HEK293 (cell line): ENCODE data around the gene CTF1.

Experiments used
- AEBP2 ChIP-seq: fragments of 450-650 bp; formaldehyde crosslinking; IDR thresholded peaks from 2 replicates; pipeline ENCODE4 v1.5.1; 2016; ENCODE audit warnings: missing biosample characterization, missing genetic modification characterization, borderline replicate concordance
- GLIS1 ChIP-seq: fragments of 450-650 bp; formaldehyde crosslinking; IDR thresholded peaks from 2 replicates; pipeline ENCODE4 v1.5.1; 2016; ENCODE audit warnings: missing biosample characterization, missing genetic modification characterization
- GLIS2 ChIP-seq: fragments of 450-650 bp; formaldehyde crosslinking; IDR thresholded peaks from 2 replicates; pipeline ENCODE4 v1.5.1; 2016; ENCODE audit warnings: missing biosample characterization, missing genetic modification characterization
- IKZF3 ChIP-seq: fragments of 450-650 bp; IDR thresholded peaks from 2 replicates; pipeline ENCODE4 v1.5.0; 2018; ENCODE audit warnings: missing biosample characterization, mild to moderate bottlenecking, missing genetic modification characterization, moderate library complexity
- KLF7 ChIP-seq: fragments of 450-650 bp; formaldehyde crosslinking; IDR thresholded peaks from 2 replicates; pipeline ENCODE4 v1.5.1; 2016; ENCODE audit warnings: missing biosample characterization, missing genetic modification characterization, borderline replicate concordance
- PBX3 ChIP-seq: sonication (generic); formaldehyde crosslinking; IDR thresholded peaks from 2 replicates; pipeline ENCODE4 v1.8.1; 2022; ENCODE audit warnings: mild to moderate bottlenecking, moderate library complexity, missing genetic modification reagents
- SP3 ChIP-seq: fragments of 450-650 bp; formaldehyde crosslinking; IDR thresholded peaks from 2 replicates; pipeline ENCODE4 v1.5.1; 2016; ENCODE audit warnings: missing biosample characterization, missing genetic modification characterization
- TRIM28 ChIP-seq: IDR thresholded peaks from 2 replicates; pipeline ENCODE4 v1.6.1; 2011; ENCODE audit warnings: low read length, control low read depth, borderline replicate concordance
- WT1 ChIP-seq: fragments of 450-650 bp; formaldehyde crosslinking; IDR thresholded peaks from 2 replicates; pipeline ENCODE4 v1.5.1; 2016; ENCODE audit warnings: missing biosample characterization, missing genetic modification characterization
- YY1 ChIP-seq: fragments of 450-650 bp; formaldehyde crosslinking; IDR thresholded peaks from 2 replicates; pipeline ENCODE4 v1.5.1; 2018; ENCODE audit warnings: missing biosample characterization, missing genetic modification characterization
- YY2 ChIP-seq: fragments of 450-650 bp; formaldehyde crosslinking; IDR thresholded peaks from 2 replicates; pipeline ENCODE4 v1.5.1; 2016; ENCODE audit warnings: missing biosample characterization, missing genetic modification characterization
- ZBTB11 ChIP-seq: fragments of 450-650 bp; formaldehyde crosslinking; conservative IDR thresholded peaks from 2 replicates; pipeline ENCODE4 v1.5.1; 2016; ENCODE audit warnings: low read depth, missing biosample characterization, missing genetic modification characterization
- ZBTB26 ChIP-seq: fragments of 450-650 bp; formaldehyde crosslinking; optimal IDR thresholded peaks from 2 replicates; pipeline ENCODE3; 2016; ENCODE audit warnings: missing biosample characterization, mild to moderate bottlenecking, missing genetic modification characterization
- ZBTB44 ChIP-seq: fragments of 450-650 bp; IDR thresholded peaks from 2 replicates; pipeline ENCODE4 v1.5.1; 2018; ENCODE audit warnings: missing biosample characterization, mild to moderate bottlenecking, missing genetic modification characterization
- ZFP37 ChIP-seq: fragments of 450-650 bp; formaldehyde crosslinking; IDR thresholded peaks from 2 replicates; pipeline ENCODE4 v1.5.1; 2016; ENCODE audit warnings: missing biosample characterization, missing genetic modification characterization
- ZNF221 ChIP-seq: fragments of 450-650 bp; formaldehyde crosslinking; IDR thresholded peaks from 2 replicates; pipeline ENCODE4 v1.5.1; 2017; ENCODE audit warnings: missing biosample characterization, missing genetic modification characterization, borderline replicate concordance
- ZNF335 ChIP-seq: fragments of 450-650 bp; formaldehyde crosslinking; conservative IDR thresholded peaks from 2 replicates; pipeline ENCODE4 v1.5.1; 2016; ENCODE audit warnings: missing biosample characterization, missing genetic modification characterization
- ZNF501 ChIP-seq: fragments of 450-650 bp; formaldehyde crosslinking; IDR thresholded peaks from 2 replicates; pipeline ENCODE4 v1.5.1; 2016; ENCODE audit warnings: missing biosample characterization, missing genetic modification characterization
- ZNF624 ChIP-seq: fragments of 450-650 bp; formaldehyde crosslinking; IDR thresholded peaks from 2 replicates; pipeline ENCODE4 v1.5.1; 2017; ENCODE audit warnings: missing biosample characterization, missing genetic modification characterization
- ZNF639 ChIP-seq: fragments of 450-650 bp; formaldehyde crosslinking; IDR thresholded peaks from 2 replicates; pipeline ENCODE4 v1.5.1; 2016; ENCODE audit warnings: missing biosample characterization, missing genetic modification characterization
- ZNF692 ChIP-seq: fragments of 450-650 bp; formaldehyde crosslinking; IDR thresholded peaks from 2 replicates; pipeline ENCODE4 v1.5.1; 2016; ENCODE audit warnings: missing biosample characterization, missing genetic modification characterization
- ZNF76 ChIP-seq: fragments of 450-650 bp; formaldehyde crosslinking; IDR thresholded peaks from 2 replicates; pipeline ENCODE4; 2016; ENCODE audit warnings: low read depth, missing biosample characterization, missing genetic modification characterization, borderline replicate concordance

CTF1 gene

GRCh38 chr16:30922420-30922959 lies 26.1 kb downstream of the CTF1 start (continued):
- no peak for TF ChIP-seq AEBP2 (tag by site-specific recombination)
- TF ChIP-seq GLIS2 (tag by site-specific recombination): peak; percentile 77
- TF ChIP-seq ZNF221: no peak
- TF ChIP-seq ZNF501 (tag by site-specific recombination): 0 out of 2 replicates have a peak, but pooled peaks have one; percentile 36
- no peak for TF ChIP-seq ZFP37 (tag by site-specific recombination)
- TF ChIP-seq ZNF335 (tag by site-specific recombination): peak; percentile 88
- TF ChIP-seq ZNF624 (tag by site-specific recombination): no peak
- TF ChIP-seq IKZF3 (tag by site-specific recombination): no peak
- no peak for TF ChIP-seq ZNF692 (tag by site-specific recombination)
- TF ChIP-seq GLIS1: peak; percentile 80
- TF ChIP-seq YY1 (tag by site-specific recombination): peak; percentile 100
- peak; percentile 100 for TF ChIP-seq YY2
- TF ChIP-seq ZBTB11 (tag by site-specific recombination): peak; percentile 98
- peak; percentile 43; the same call in 1 of the 2 replicates for TF ChIP-seq ZBTB44
- TF ChIP-seq ZNF639 (tag by site-specific recombination): peak; percentile 76; the same call in 1 of the 2 replicates
- TF ChIP-seq PBX3: peak; percentile 87
- TF ChIP-seq KLF7 (tag by site-specific recombination): peak; percentile 77; the same call in 1 of the 2 replicates
- peak; percentile 95 for TF ChIP-seq SP3 (tag by site-specific recombination)
- peak; percentile 97 for TF ChIP-seq ZNF76 (tag by site-specific recombination)
- no peak; the same call in 1 of the 2 replicates for TF ChIP-seq WT1
- no peak for TF ChIP-seq TRIM28
- peak; percentile 39 for TF ChIP-seq ZBTB26 (tag by site-specific recombination)
